HG03521 (cell line): ENCODE measurements around the gene HSPA2.
"Not testable (repeated sequence)": the region's sequence is repeated elsewhere in the genome, so short reads cannot be mapped to it uniquely, and the experiment has no call there.

Source experiments
- ATAC-seq: cut with Tn5 transposase; IDR thresholded peaks from one replicate; pipeline ENCODE4 v1.9.1; 2021; ENCODE audit warnings: mild to moderate bottlenecking, moderate library complexity; ENCODE audit not compliant: unreplicated experiment

HSPA2 gene

DNA sequence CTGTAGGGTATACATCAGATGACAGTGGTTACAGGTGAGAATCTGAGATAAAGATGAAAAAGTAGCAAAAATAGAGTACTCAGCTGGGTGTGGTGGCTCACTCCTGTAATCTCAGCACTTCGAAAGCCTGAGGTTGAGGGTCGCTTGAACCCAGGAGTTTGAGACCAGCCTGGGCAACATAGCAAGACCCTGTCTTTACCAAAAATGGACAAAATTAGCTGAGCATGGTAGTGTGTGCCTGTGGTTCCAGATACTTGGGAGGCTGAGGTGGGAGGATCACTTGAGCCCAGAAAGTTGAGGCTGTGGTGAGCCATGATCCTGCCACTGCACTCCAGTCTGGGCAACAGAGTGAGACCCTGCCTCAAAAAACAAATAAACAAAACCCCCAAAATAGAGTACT is 17.7 kb downstream of the HSPA2 start:
- not testable (repeated sequence) for ATAC-seq

DNA sequence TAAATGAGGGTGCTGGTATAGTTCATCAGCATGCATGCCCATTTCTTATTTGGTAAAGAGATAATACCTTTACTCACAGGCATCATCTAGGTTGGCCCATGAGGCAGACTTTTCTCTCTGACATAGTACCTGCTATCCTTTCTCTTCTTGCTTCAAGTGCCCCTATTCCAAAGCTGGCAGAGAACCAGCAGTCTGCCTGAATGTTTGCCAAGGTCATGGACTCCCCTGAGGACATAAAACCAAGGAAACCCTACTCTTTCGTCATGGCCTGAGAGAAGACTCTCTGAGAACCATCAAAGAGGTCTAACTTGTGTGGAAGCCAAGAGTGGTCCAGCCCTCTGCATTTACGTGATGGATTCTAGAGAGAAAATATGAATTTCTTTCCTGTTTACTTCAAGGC is 21.1 kb downstream of the HSPA2 start:
- ATAC-seq: no peak

DNA sequence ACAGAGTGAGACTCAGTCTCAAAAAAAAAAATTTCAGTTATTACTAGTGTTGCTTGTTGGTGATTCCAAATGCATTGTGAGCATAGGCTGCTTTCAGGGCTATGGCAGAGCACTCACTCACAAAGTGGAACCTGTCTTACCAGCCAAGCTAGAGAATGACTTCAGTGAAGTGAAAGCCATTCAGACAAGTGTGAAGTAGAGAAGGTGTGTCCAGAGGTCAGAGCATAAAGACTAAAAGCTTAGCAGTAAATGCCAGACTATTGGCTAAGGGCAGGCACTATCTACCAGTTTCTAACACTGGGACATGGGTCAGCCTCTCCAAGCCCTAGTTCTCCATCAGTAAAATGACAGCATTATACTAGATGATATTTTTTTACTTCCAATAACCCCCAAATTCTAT is 21.9 kb downstream of the HSPA2 start:
- no peak for ATAC-seq

DNA sequence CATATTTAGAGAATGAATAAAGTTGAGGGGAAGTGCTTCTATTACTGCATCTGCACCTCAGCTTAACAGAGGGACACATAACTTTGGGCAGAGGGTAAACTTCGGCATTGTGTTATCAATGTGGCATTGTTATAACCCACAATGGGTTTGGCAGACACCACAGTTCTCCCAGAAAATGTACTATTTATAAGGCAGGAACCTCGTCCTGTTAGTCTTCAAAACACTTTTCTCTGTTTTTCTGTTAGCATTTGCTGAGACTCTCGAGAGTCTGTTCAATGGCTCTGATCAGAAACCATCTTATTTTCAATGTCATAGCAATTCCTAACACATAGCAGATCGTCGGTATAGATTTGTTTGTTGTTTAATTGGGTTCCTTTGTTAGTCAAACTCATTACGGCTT is 23.2 kb downstream of the HSPA2 start:
- ATAC-seq: no peak

DNA sequence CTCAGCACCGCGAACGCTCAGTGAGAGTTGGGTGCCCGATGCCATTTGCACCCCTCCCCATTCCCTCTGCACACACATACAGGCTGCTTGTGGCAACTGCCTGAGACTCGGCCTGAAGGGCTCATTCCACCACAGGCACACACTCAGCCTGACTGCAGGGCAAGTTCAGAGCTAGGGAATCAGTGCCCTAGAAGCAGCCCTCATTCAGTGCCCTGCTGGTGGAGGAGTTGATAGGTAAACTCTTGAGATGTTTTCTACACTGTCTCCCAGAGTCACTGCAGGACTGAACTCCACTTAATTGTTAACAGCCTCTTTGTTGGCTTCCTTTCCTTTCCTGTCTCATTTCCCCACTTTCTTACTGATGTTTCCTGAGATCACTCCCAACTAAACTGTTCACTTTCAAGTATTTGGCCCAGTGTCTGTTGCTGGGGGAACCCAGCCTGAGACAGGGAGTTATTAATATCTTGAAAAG is 26.1 kb downstream of the HSPA2 start:
- ATAC-seq: no peak

DNA sequence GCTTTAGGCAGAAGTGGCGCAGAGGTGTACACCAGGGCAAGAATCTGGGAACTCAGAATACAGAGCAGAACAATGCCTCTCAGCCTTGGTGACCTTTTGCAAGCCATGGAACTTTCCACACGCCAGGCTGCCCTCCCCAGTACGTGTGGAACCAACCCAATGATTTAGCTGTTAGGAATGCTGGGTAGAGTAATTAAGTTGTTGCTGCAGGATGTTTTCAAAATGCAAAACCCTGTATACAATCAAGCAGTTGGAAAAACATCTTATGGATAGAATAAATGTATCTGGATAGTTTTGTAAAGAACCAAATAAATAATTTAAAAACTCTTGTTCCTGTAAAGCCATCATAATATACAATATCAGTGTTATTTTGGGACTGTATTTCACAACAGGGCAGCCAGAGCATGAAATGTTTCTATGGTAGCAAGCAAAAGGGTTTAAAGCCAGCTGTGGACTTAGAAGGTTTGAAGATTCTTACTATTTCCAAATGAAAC is 28.6 kb downstream of the HSPA2 start:
- no peak for ATAC-seq

DNA sequence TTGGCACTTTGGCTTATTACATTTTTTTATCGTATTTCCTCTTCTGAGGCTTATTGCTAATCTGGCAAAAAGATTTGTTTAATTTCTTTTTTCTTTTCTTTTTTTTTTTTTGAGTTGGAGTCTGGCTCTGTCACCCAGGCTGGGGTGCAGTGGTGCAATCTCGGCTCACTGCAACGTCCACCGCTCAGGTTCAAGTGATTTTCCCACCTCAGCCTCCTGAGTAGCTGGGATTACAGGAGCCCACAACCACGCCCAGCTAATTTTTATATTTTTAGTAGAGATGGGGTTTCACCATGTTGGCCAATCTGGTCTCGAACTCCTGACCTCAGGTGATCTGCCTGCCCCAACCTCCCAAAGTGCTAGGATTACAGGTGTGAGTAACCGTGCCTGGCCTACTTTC is 29.1 kb downstream of the HSPA2 start:
- not testable (repeated sequence) for ATAC-seq

DNA sequence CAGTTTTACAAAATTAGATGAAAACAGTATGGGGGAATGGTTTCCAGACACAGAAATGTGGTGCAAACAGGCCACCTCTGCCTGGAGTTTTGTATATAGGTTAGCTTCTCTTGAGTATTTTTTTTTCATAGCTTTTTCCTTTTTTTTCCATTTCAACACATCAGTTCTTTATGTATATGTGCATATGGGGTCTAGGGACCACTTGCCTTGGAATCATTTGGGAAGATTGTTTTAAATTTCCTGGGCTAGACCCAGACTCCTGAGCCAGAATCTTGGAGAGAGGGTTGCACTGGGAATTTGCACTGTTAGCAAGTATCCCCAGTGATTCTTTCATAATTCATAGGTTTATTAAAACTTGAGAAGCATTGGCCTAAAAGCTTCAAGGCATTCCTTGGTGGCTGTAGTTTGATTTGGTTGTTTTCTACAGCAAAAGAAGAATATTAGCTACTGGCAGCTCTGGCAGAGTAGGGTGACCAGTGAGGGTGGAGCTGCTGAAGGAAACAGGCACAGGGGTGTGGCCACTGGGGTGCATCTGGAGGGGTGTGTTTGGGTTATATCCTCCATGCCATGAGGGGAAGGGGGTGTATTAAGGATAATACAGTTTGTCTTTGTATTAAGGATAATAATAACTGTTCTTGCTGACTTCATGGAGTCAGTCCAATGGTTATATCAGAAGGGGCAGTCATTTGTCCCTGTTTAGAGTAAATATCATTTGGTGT is 32.0 kb downstream of the HSPA2 start:
- ATAC-seq: no peak

DNA sequence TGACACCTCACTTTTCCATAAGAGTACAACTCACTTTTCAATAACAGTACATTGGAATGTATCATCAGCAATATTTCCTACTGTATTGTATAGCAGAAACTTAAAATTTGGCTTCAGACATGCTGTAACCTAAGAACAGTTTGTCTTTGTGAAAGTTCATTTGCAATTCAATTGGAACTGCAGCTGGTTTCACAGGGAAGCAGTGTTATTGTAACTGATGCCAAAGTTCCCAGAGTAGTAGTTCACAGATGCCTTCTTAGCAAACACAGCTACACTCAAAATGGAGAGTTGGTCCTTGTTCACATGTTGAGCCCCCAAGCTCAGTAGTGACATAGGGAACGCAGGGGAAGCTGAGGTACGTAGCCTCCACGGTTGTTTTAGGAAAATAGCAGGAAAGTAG is 32.6 kb downstream of the HSPA2 start:
- no peak for ATAC-seq

DNA sequence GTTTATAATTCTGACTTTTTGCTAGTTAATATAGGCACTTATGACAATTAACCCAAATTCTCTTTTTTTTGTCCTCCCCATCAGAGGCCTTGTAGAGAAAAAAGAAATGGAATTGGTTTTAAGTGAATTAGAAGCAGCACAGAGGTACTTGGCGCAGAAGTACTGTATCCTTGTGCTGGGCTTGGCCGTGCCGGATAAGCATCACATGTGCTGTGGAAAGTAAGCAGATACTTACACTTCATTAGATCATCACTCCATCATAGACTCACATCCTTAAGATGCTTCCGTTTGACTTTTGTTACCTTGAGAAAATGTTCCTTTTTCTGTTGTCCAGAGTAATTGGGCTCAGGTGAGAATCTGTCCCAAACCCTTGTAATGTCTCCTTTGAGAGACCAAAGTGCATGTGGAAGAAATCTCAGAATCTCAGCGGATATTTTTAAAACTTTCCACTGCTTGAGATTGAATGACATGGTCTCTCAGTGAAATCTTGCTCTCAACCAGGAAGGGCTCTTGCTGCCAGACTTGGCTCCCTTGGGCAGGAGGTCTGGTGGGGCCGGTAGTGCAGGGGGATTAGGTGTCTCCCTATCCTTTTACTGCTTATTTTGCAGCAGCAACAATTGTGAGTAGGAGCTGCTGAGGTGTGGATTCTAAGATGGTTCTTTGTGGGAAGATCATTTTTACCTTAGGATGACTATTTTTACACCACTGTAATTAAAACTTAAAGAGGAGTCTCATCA is 34.0 kb downstream of the HSPA2 start:
- no peak for ATAC-seq

DNA sequence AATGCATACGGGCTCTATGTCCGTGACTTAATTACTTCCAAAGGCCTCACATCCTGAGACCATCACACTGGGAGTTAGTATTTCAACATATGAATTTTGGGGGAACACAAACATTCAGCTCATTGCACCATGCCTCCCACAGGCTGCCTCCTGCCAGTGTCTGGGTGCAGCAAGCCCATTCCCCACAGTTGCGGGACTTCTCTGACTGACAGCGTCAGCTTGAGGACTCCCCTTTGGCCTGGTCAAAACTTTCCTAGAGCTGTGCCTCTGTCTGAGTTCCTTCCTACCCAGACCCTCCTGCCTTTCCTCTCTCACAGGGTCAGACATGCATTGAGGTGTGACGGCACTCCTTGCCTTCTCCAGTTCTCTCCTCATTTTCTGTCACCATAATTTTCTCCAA is 36.7 kb downstream of the HSPA2 start:
- ATAC-seq: no peak

DNA sequence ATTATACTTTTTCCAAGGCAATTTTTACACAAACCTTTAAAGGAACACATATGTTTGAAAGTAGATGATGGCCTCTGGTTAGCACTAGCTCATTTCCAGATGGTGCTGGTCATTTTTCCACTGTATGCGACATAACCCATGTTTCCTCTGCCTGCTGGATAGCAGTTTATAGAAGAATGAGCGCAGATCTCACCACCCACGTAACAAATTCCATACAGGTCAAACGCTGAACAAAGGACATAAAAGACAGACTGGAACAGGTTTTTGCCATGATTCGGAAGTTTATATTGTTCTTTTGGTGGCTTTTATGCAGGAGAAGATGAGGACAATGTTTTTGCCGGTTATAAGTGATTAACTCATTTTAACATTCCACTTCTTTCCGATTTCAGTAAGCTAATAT is 39.9 kb downstream of the HSPA2 start:
- ATAC-seq: no peak

DNA sequence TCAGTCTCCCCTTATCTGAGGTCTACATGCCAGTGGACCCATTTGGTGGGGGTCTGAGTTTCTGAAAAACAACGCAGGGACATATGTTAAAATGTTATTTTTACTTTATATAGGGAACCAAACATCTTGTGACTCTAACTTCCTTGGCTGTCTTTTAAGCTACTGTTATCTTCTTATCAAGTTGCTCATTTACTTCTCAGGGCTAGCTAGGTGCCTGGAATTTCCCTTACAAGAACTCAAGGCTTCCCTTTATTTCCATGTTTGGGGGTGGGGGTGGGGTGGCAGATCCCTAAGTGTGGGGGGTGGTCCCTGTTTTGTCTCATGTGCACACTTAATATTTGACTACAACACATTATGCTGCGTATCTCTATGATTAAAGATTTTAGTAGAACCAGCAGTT is 40.8 kb downstream of the HSPA2 start:
- ATAC-seq: no peak

DNA sequence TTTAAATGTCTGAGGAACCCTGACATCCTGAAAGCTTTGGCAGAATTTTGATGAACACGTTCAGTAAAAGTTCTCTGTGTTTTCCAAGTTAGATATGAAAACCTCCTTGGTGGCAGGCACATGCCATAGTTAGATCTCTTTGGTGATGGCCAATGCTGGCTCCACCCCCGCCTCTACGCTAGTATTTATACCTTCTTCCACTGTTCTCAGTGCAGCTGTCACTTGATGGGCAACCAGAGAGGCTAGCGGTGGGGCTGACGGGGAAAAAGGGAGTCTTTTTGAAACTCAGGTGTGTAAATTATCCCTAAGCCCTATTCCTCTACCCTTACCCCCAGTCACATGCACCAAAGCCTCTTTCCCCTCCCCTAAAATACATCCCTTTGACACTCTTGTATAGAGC is 41.3 kb downstream of the HSPA2 start:
- no peak for ATAC-seq

DNA sequence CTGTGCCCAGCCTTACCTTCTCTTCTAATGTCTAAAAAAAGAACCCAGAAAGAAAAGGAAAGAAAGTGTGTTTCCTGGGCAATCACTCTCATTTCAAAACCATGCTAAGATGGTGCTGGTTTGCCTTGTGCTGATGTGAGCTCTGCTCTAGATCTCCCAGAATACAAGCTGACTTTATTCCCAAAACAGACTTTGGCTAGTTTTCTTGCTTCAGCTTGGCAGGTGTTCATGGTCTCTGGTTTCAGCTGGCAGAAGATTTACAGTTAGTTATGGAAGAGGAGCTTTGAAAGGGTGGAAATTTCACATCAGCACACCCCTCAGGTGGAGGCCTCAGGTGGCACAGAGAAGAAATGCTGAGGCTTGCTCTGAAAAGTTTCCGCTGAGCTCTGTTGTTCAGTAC is 43.6 kb downstream of the HSPA2 start:
- no peak for ATAC-seq

DNA sequence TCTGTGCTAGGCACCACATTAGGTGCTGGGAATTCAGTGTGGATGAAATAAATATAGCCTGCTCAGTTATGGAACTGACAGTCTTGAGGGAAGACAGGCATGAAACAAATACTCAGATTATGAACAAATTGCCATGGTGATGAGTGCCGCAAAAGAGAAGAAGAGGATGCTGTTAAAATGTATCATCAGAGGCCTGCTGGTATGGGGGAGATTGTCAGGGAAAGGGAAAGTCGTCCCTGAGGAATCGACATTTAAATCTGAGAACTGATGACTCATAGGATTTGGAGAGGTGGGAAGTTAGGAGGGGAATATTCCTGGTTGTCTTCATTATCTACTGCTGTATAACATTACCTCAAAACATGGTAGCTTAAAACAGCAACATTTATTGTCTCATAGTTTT is 51.3 kb downstream of the HSPA2 start:
- no peak for ATAC-seq
